Spleen (tissue), 11 donors: ENCODE data around the gene TXNDC2. TPM values are rescaled to one million over a fixed set of nuclear protein-coding genes. Genes with fewer than 3 reads are reported as not detected.

ENCODE experiments used
- DNase-seq: peaks from one replicate; pipeline ENCODE4 v3.0.0-alpha.2; 2020
- H3K27ac ChIP-seq, 8 donors: fragments of 200-600 bp; sonication (generic) in 7 of 8; 1 replicate in 4 of 8; 2 replicates in 4 of 8; pipeline versions ENCODE4 v1.5.0 to v1.8.0; 2016 to 2021; ENCODE audit warnings: inconsistent platforms in 4 of 8, mild to moderate bottlenecking in 4 of 8, moderate library complexity in 1 of 8
- H3K27me3 ChIP-seq, 7 donors: fragments of 200-600 bp; sonication (generic) in 6 of 7; replicated peaks in 1 of 7; 1 replicate in 4 of 7; 2 replicates in 3 of 7; pipeline versions ENCODE4 v1.5.0 to v1.8.0; 2016 to 2021; ENCODE audit warnings: inconsistent platforms in 3 of 7, mild to moderate bottlenecking in 1 of 7
- H3K36me3 ChIP-seq, 6 donors: fragments of 200-600 bp; sonication (generic) in 5 of 6; 1 replicate in 4 of 6; 2 replicates in 2 of 6; pipeline versions ENCODE4 v1.5.0 to v1.8.0; 2016 to 2021; ENCODE audit warnings: inconsistent platforms in 2 of 6
- H3K4me1 ChIP-seq, 6 donors: fragments of 200-600 bp; sonication (generic) in 5 of 6; 1 replicate in 3 of 6; 2 replicates in 3 of 6; pipeline versions ENCODE4 v1.5.0 to v1.8.0; 2016 to 2021; ENCODE audit warnings: inconsistent platforms in 3 of 6
- H3K4me3 ChIP-seq, 8 donors: fragments of 200-600 bp; sonication (generic) in 7 of 8; 1 replicate in 4 of 8; 2 replicates in 4 of 8; pipeline versions ENCODE4 v1.5.0 to v1.8.0; 2016 to 2021; ENCODE audit warnings: inconsistent platforms in 4 of 8, mild to moderate bottlenecking in 4 of 8, moderate library complexity in 2 of 8
- H3K9me3 ChIP-seq, 8 donors: fragments of 200-600 bp; sonication (generic) in 7 of 8; 1 replicate in 4 of 8; 2 replicates in 4 of 8; pipeline versions ENCODE4 v1.5.0 to v1.8.0; 2016 to 2021; ENCODE audit warnings: inconsistent platforms in 4 of 8
- CTCF ChIP-seq, 11 experiments: fragments of 200-600 bp in 7 of 11; fragments of 450-650 bp in 4 of 11; sonication (generic) in 4 of 11; IDR thresholded peaks in 8 of 11; conservative IDR thresholded peaks in 3 of 11; 1 replicate in 7 of 11; 2 replicates in 4 of 11; pipeline versions ENCODE4 v1.4.0 to v1.8.0; 2016 to 2021; ENCODE audit warnings: antibody characterized with exemption in 11 of 11, inconsistent platforms in 4 of 11, mild to moderate bottlenecking in 1 of 11
- POLR2A ChIP-seq, 3 donors: fragments of 450-650 bp; IDR thresholded peaks; one replicate each; pipeline ENCODE4 v1.5.1; 2017; ENCODE audit warnings: antibody characterized with exemption in 3 of 3, mild to moderate bottlenecking in 1 of 3
- POLR2AphosphoS5 ChIP-seq, 3 donors: sonication (generic); formaldehyde crosslinking; IDR thresholded peaks; one replicate each; pipeline ENCODE4 v1.5.1; 2017; ENCODE audit warnings: antibody characterized with exemption in 3 of 3
- WGBS, 5 donors: extraction: QIAGEN DNeasy Blood & Tissue Kit in 3 of 5; methylation state at CpG; one replicate each; pipeline versions ENCODE4 v1.1.5 to v1.1.7; 2013 to 2018; 5-methylcytosine and 5-hydroxymethylcytosine counted together
- intact Hi-C: fragments of 100-400 bp; cut with DNase I; formaldehyde crosslinking; loops from one replicate; pipeline ENCODE4 v1.15.0; 2023; ENCODE audit warnings: low total_unique reads
- polyA plus RNA-seq, 3 donors: library from polyadenylated mRNA; stranded (reverse); fragments of 200-250 nt; gene quantifications; one replicate each; pipeline ENCODE4 v1.2.1, GENCODE V29; 2013
- total RNA-seq, 7 donors: library from RNA; depleted of rRNA in 3 of 7; stranded (reverse); fragments of >200 nt in 3 of 7; fragmentation: NEBNext Ultra II Directional in 4 of 7; extraction: Animal tissue kit (Norgen Biotek cat#: 25700) in 4 of 7; gene quantifications; one replicate each; pipeline versions ENCODE4 v1.1.0 to v1.2.1, GENCODE V29; 2016 to 2021
- donor health status: healthy with polysubstance abuse.
- donor health status: DM: no; HTN: no; CAD: no; lungs with moderate emphysema.
- donor health status: DM: no; HTN: no; CAD: no.
- donor health status: Bipolar disorder and iron deficiency.
- donor health status: healthy.
- donor health status: DM: no; HTN: no; CAD: no.
- donor health status: DM: yes; HTN: yes; CAD: no.

The TXNDC2 gene
- total and polyA plus RNA-seq, 10 donors = 0.03 to 0.93 (median 0.41) TPM; not detected in 4

GRCh38 chr18:9862686-9863085 lies 23.1 kb upstream of the TXNDC2 start:
- H3K9me3 ChIP-seq = peaks cover 3 to 22% (median 16%) of the 10 kb centered on the region in 8 donors
- DNase-seq = no peak
- no peaks in the 10 kb centered on the region for H3K27me3 ChIP-seq
- H3K4me3 ChIP-seq = no peak overlapping the region
- WGBS, 5 donors = 58 to 68% (median 58%) methylated on average over 3 of the region's 3 CpGs
- intact Hi-C loops = no loop called here
- H3K4me1 ChIP-seq = no peaks in the 10 kb centered on the region
- peak overlapping the region in 1 of 8 donors; percentile 5 for H3K27ac ChIP-seq
- peaks cover 0 to 54% (median 0%) of the 10 kb centered on the region in 6 donors for H3K36me3 ChIP-seq
- no peak for TF ChIP-seq CTCF (IDR thresholded peaks at IDR 0.05 in 8 of 11, conservative IDR thresholded peaks at IDR 0.05 in 3 of 11)
- no peak for TF ChIP-seq POLR2A (IDR thresholded peaks at IDR 0.05)
- TF ChIP-seq POLR2AphosphoS5 (IDR thresholded peaks at IDR 0.05) = no peak

GRCh38 chr18:9863282-9863681 lies 22.5 kb upstream of the TXNDC2 start:
- peaks cover 3 to 22% (median 16%) of the 10 kb centered on the region in 8 donors for H3K9me3 ChIP-seq
- no peaks in the 10 kb centered on the region for H3K27me3 ChIP-seq
- no peak for TF ChIP-seq POLR2A (IDR thresholded peaks at IDR 0.05)
- TF ChIP-seq POLR2AphosphoS5 (IDR thresholded peaks at IDR 0.05) = no peak
- no peak for TF ChIP-seq CTCF (IDR thresholded peaks at IDR 0.05 in 8 of 11, conservative IDR thresholded peaks at IDR 0.05 in 3 of 11)
- no peak overlapping the region for H3K27ac ChIP-seq
- DNase-seq = no peak
- H3K4me3 ChIP-seq = no peak overlapping the region
- intact Hi-C loops = no loop called here
- H3K4me1 ChIP-seq = no peaks in the 10 kb centered on the region
- WGBS, 5 donors = 39 to 87% (median 58%) methylated on average over 2 of the region's 2 CpGs
- peaks cover 0 to 53% (median 0%) of the 10 kb centered on the region in 6 donors for H3K36me3 ChIP-seq

GRCh38 chr18:9865764-9866490 lies 19.8 kb upstream of the TXNDC2 start:
- Histone ChIP-seq H3K27ac (no peak overlapping the region), H3K4me3 (no peak overlapping the region), H3K4me1 (peaks cover 0 to 24% (median 15%) of the 10 kb centered on the region in 6 donors), H3K9me3 (peaks cover 3 to 22% (median 16%) of the 10 kb centered on the region in 8 donors), H3K36me3 (peaks cover 0 to 27% (median 0%) of the 10 kb centered on the region in 6 donors), H3K27me3 (no peaks in the 10 kb centered on the region)
- WGBS, 5 donors = 87 to 97% (median 94%) methylated on average over 7 of the region's 7 CpGs
- TF ChIP-seq CTCF (IDR thresholded peaks at IDR 0.05 in 8 of 11, conservative IDR thresholded peaks at IDR 0.05 in 3 of 11) (no peak), POLR2AphosphoS5 (IDR thresholded peaks at IDR 0.05) (no peak), POLR2A (IDR thresholded peaks at IDR 0.05) (no peak)
- intact Hi-C loops = no loop called here
- no peak for DNase-seq

GRCh38 chr18:9866627-9867026 lies 19.1 kb upstream of the TXNDC2 start:
- Histone ChIP-seq H3K9me3 (peaks cover 3 to 22% (median 16%) of the 10 kb centered on the region in 8 donors), H3K4me1 (peaks cover 0 to 24% (median 15%) of the 10 kb centered on the region in 6 donors), H3K27ac (no peak overlapping the region), H3K4me3 (no peak overlapping the region), H3K36me3 (peaks cover 0 to 20% (median 0%) of the 10 kb centered on the region in 6 donors), H3K27me3 (no peaks in the 10 kb centered on the region)
- TF ChIP-seq POLR2AphosphoS5 (IDR thresholded peaks at IDR 0.05) (no peak), CTCF (IDR thresholded peaks at IDR 0.05 in 8 of 11, conservative IDR thresholded peaks at IDR 0.05 in 3 of 11) (no peak), POLR2A (IDR thresholded peaks at IDR 0.05) (no peak)
- 76 to 95% (median 87%) methylated on average over 3 of the region's 3 CpGs for WGBS, 5 donors
- intact Hi-C loops = no loop called here
- DNase-seq = no peak
